ENCODE results near the gene COX20. TPM values are rescaled to one million over a fixed set of nuclear protein-coding genes. Genes with fewer than 3 reads are reported as not detected.

COX20 gene
- total RNA-seq, 4 donors from 2014 or later = 6.0 to 41.3 (median 32.3) TPM

DNA sequence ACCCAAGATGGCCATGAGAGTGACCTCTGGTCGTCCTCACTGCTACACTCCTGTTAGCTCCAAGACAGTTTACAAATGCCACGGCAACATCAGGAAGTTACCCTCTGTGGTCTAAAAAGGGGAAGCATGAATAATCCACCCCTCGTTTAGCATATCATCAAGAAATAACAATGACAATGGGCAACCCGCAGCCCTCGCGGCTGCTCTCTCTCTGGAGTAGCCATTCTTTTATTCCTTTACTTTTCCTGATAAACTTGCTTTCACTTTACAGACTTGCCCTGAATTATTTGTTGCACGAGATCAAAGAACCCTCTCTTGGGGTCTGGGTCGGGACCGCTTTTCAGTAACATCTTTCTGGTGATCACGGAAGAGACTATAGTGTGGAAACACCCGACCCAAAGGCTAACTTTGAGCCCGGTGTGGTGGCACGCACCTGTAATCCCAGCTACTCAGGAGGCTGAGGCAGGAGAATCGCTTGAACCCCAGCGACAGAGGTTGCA is 19.8 kb upstream of the COX20 start:
- WGBS, 2 donors (ENCODE audit: low coverage in 1 of 2) = 71% methylated on average over 15 of the region's 15 CpGs; no CpG with 5 or more reads in 1 of the 2 donors
- TF ChIP-seq POLR2AphosphoS5 (IDR thresholded peaks at IDR 0.05) (no peak), EP300 (IDR thresholded peaks at IDR 0.05; ENCODE audit: low read depth) (no peak)
- TF ChIP-seq, protein P1, sequence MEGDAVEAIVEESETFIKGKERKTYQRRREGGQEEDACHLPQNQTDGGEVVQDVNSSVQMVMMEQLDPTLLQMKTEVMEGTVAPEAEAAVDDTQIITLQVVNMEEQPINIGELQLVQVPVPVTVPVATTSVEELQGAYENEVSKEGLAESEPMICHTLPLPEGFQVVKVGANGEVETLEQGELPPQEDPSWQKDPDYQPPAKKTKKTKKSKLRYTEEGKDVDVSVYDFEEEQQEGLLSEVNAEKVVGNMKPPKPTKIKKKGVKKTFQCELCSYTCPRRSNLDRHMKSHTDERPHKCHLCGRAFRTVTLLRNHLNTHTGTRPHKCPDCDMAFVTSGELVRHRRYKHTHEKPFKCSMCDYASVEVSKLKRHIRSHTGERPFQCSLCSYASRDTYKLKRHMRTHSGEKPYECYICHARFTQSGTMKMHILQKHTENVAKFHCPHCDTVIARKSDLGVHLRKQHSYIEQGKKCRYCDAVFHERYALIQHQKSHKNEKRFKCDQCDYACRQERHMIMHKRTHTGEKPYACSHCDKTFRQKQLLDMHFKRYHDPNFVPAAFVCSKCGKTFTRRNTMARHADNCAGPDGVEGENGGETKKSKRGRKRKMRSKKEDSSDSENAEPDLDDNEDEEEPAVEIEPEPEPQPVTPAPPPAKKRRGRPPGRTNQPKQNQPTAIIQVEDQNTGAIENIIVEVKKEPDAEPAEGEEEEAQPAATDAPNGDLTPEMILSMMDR (IDR thresholded peaks at IDR 0.05) = no peak
- Histone ChIP-seq H3K4me1 (no peaks in the 10 kb centered on the region), H3K9me3 (no peaks in the 10 kb centered on the region), H3K27me3 (peaks cover 4% of the 10 kb centered on the region), H3K4me3 (no peak overlapping the region), H3K36me3 (no peaks in the 10 kb centered on the region), H3K27ac (no peak overlapping the region)
- in situ Hi-C loops (cut with MboI; ENCODE audit: low pct_ligation_motif_present in 1 of 4, low pct_unique_long_range_greater_than_20kb in 1 of 4, low sequenced_read_pairs in 3 of 4) (no loop called here), intact Hi-C loops (cut with DNase I; ENCODE audit: low total_unique reads) (no loop called here)
- no peak for DNase-seq

DNA sequence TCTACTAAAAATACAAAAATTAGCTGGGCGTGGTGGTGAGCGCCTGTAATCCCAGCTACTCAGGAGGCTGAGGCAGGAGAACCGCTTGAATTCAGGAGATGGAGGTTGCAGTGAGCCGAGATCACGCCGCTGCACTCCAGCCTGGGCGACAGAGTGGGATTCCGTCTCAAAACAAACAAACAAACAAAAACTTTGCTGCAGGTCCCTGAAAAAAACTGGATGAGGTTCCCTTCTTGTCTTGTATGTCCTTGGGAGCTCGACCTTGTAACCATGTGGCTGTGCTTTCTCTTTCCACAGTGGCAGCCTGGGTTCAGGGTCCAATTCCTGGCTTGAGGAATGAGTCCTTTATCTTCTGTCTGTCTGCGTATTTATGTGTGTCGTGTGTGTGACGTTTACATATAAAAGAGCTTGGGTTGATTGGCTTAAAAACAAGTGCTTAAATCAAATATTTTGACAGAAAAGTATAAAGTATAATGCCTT is 18.0 kb upstream of the COX20 start:
- TF ChIP-seq EP300 (IDR thresholded peaks at IDR 0.05; ENCODE audit: low read depth) (no peak), POLR2AphosphoS5 (IDR thresholded peaks at IDR 0.05) (no peak), POLR2A (IDR thresholded peaks at IDR 0.05) (no peak)
- TF ChIP-seq, protein P1 (IDR thresholded peaks at IDR 0.05) = no peak
- no peak for DNase-seq
- WGBS, 2 donors (ENCODE audit: low coverage in 1 of 2) = 76 to 77% methylated on average over 11 to 12 of the region's 12 CpGs
- no peak overlapping the region for H3K4me3 ChIP-seq
- H3K36me3 ChIP-seq = no peaks in the 10 kb centered on the region
- H3K4me1 ChIP-seq = no peaks in the 10 kb centered on the region
- H3K27ac ChIP-seq = no peak overlapping the region
- in situ Hi-C loops (cut with MboI; ENCODE audit: low pct_ligation_motif_present in 1 of 4, low pct_unique_long_range_greater_than_20kb in 1 of 4, low sequenced_read_pairs in 3 of 4) (no loop called here), intact Hi-C loops (cut with DNase I; ENCODE audit: low total_unique reads) (no loop called here)
- H3K27me3 ChIP-seq = peaks cover 4% of the 10 kb centered on the region
- no peaks in the 10 kb centered on the region for H3K9me3 ChIP-seq

DNA sequence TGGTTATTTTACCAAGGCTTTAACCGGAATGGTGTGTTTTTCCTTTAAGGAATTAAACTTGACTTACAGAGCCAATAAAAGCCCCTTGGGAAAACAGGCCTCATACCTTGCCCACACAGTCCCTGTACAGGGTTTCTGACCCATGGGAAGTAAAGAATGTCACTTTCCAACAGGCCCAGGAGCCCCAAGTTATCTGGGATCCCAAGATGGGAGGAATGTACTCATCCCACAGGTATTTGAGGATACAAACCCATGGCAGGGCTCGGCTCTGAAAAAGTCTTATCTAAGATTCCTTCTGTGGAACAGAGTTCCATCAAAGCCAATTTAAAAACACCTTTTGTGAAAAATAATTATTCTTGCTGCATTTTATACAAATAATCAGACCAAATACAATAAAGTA is 15.3 kb upstream of the COX20 start:
- no peak overlapping the region for H3K27ac ChIP-seq
- DNase-seq = no peak
- no peaks in the 10 kb centered on the region for H3K27me3 ChIP-seq
- no peak overlapping the region for H3K4me3 ChIP-seq
- intact Hi-C loops (cut with DNase I; ENCODE audit: low total_unique reads) = no loop called here
- H3K36me3 ChIP-seq = no peaks in the 10 kb centered on the region
- in situ Hi-C loops (cut with MboI; ENCODE audit: low pct_ligation_motif_present in 1 of 4, low pct_unique_long_range_greater_than_20kb in 1 of 4, low sequenced_read_pairs in 3 of 4) = no loop called here
- no peaks in the 10 kb centered on the region for H3K4me1 ChIP-seq
- H3K9me3 ChIP-seq = no peaks in the 10 kb centered on the region
- 96 to 100% methylated on average over 1 to 2 of the region's 2 CpGs for WGBS, 2 donors (ENCODE audit: low coverage in 1 of 2)
- TF ChIP-seq POLR2AphosphoS5 (IDR thresholded peaks at IDR 0.05) = no peak
- TF ChIP-seq POLR2A (IDR thresholded peaks at IDR 0.05) = no peak
- TF ChIP-seq, protein P1 (IDR thresholded peaks at IDR 0.05) = no peak
- TF ChIP-seq EP300 (IDR thresholded peaks at IDR 0.05; ENCODE audit: low read depth) = no peak

DNA sequence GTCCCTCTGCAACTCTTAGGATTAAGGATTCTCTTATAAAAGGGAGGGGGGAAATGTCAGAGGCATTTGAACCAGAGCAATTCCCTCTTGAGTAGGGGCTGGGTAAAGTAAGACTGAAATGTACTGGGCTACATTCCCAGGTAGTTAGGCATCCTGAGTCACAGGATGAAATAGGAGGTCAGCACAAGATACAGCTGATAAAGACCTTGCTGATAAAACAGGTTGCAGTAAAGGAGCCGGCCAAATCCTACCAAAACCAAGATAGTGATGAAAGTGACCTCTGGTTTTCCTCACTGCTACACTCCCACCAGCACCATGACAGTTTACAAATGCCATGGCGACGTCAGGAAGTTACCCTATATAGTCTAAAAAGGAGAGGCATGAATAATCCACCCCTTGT is 14.3 kb upstream of the COX20 start:
- H3K4me1 ChIP-seq = no peaks in the 10 kb centered on the region
- DNase-seq = no peak
- H3K27ac ChIP-seq = no peak overlapping the region
- no peaks in the 10 kb centered on the region for H3K9me3 ChIP-seq
- H3K27me3 ChIP-seq = no peaks in the 10 kb centered on the region
- in situ Hi-C loops (cut with MboI; ENCODE audit: low pct_ligation_motif_present in 1 of 4, low pct_unique_long_range_greater_than_20kb in 1 of 4, low sequenced_read_pairs in 3 of 4) (no loop called here), intact Hi-C loops (cut with DNase I; ENCODE audit: low total_unique reads) (no loop called here)
- H3K4me3 ChIP-seq = no peak overlapping the region
- WGBS, 2 donors (ENCODE audit: low coverage in 1 of 2) = 40 to 77% methylated on average over 1 to 3 of the region's 3 CpGs
- TF ChIP-seq EP300 (IDR thresholded peaks at IDR 0.05; ENCODE audit: low read depth) (no peak), POLR2AphosphoS5 (IDR thresholded peaks at IDR 0.05) (no peak)
- H3K36me3 ChIP-seq = no peaks in the 10 kb centered on the region

DNA sequence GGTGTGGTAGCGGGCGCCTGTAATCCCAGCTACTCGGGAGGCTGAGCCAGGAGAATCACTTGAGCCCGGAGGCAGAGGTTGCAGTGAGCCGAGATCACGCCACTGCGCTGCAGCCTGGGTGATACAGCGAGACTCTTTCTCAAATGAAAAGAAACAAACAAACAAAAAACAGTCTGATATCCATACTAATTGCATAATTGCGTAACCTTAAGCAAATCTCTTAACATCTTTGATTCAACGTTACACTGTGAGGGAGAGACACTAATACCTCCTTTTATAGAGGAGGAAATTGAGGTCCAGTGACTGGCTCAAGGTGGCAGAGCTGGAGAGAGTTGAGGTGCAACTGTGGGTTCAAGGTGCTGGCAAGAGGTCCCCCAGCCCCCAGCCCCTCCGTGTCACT is 12.6 kb upstream of the COX20 start:
- Histone ChIP-seq H3K27ac (no peak overlapping the region), H3K27me3 (no peaks in the 10 kb centered on the region), H3K4me1 (no peaks in the 10 kb centered on the region), H3K4me3 (no peak overlapping the region), H3K9me3 (no peaks in the 10 kb centered on the region), H3K36me3 (no peaks in the 10 kb centered on the region)
- DNase-seq = no peak
- in situ Hi-C loops (cut with MboI; ENCODE audit: low pct_ligation_motif_present in 1 of 4, low pct_unique_long_range_greater_than_20kb in 1 of 4, low sequenced_read_pairs in 3 of 4) (no loop called here), intact Hi-C loops (cut with DNase I; ENCODE audit: low total_unique reads) (no loop called here)
- 82 to 90% methylated on average over 5 to 11 of the region's 11 CpGs for WGBS, 2 donors (ENCODE audit: low coverage in 1 of 2)
- TF ChIP-seq POLR2A (IDR thresholded peaks at IDR 0.05) = no peak
